H9 (cell line): Measurements from ENCODE around the gene DHCR7. TPM values are rescaled to one million over a fixed set of nuclear protein-coding genes. Genes with fewer than 3 reads are reported as not detected.

ENCODE experiments used
- DNase-seq: peaks from one replicate; pipeline ENCODE4 v3.0.0-alpha.2; 2017
- H2AFZ ChIP-seq: one replicate; pipeline ENCODE4 v1.6.1; 2013; ENCODE audit warnings: mild to moderate bottlenecking, low read length, control low read depth, moderate library complexity
- H2AK5ac ChIP-seq: 2 replicates; pipeline ENCODE4 v1.6.1; 2013; ENCODE audit warnings: low read length, control low read depth, mixed read lengths; ENCODE audit not compliant: insufficient read length
- H2BK120ac ChIP-seq: one replicate; pipeline ENCODE4 v1.6.1; 2013; ENCODE audit warnings: low read depth, mild to moderate bottlenecking, low read length, control low read depth, inconsistent platforms; ENCODE audit not compliant: poor library complexity, severe bottlenecking
- H2BK12ac ChIP-seq: 2 replicates; pipeline ENCODE4 v1.6.1; 2013; ENCODE audit warnings: low read length, control low read depth, mixed read lengths, low read depth; ENCODE audit not compliant: insufficient read length
- H2BK15ac ChIP-seq: 2 replicates; pipeline ENCODE4 v1.6.1; 2013; ENCODE audit warnings: low read depth, low read length, control low read depth
- H2BK20ac ChIP-seq: one replicate; pipeline ENCODE4 v1.6.1; 2013; ENCODE audit warnings: low read depth, mild to moderate bottlenecking, low read length, control low read depth, inconsistent platforms; ENCODE audit not compliant: poor library complexity, severe bottlenecking
- H2BK5ac ChIP-seq: 2 replicates; pipeline ENCODE4 v1.6.1; 2013; ENCODE audit warnings: low read length, control low read depth, mixed read lengths; ENCODE audit not compliant: insufficient read length
- H3K14ac ChIP-seq: 2 replicates; pipeline ENCODE4 v1.6.1; 2013; ENCODE audit warnings: low read length, control low read depth; ENCODE audit not compliant: insufficient read depth
- H3K18ac ChIP-seq: 2 replicates; pipeline ENCODE4 v1.6.1; 2013; ENCODE audit warnings: low read depth, mild to moderate bottlenecking, mixed read lengths, low read length, control low read depth; ENCODE audit not compliant: insufficient read length
- H3K23ac ChIP-seq: 2 replicates; pipeline ENCODE4 v1.6.1; 2013; ENCODE audit warnings: low read length, control low read depth, mixed read lengths, low read depth; ENCODE audit not compliant: insufficient read length
- H3K23me2 ChIP-seq: 2 replicates; pipeline ENCODE4 v1.6.1; 2013; ENCODE audit warnings: low read depth, mild to moderate bottlenecking, mixed read lengths, low read length, control low read depth; ENCODE audit not compliant: insufficient read length, poor library complexity, severe bottlenecking
- H3K27ac ChIP-seq: 2 replicates; pipeline ENCODE4 v1.5.1; 2013; ENCODE audit warnings: low read length, control low read depth, mixed read lengths, low read depth; ENCODE audit not compliant: insufficient read length
- H3K27me3 ChIP-seq: 2 replicates; pipeline ENCODE4 v1.6.1; 2013; ENCODE audit warnings: low read length, control low read depth, inconsistent platforms; ENCODE audit not compliant: insufficient read depth
- H3K4ac ChIP-seq: 2 replicates; pipeline ENCODE4 v1.6.1; 2013; ENCODE audit warnings: low read depth, mild to moderate bottlenecking, control low read depth, inconsistent platforms, low read length, moderate library complexity
- H3K4me1 ChIP-seq: 2 replicates; pipeline ENCODE4 v1.6.1; 2013; ENCODE audit warnings: low read length, control low read depth, inconsistent platforms; ENCODE audit not compliant: insufficient read depth
- H3K4me2 ChIP-seq: 2 replicates; pipeline ENCODE4 v1.6.1; 2013; ENCODE audit warnings: low read length, control low read depth, mixed read lengths; ENCODE audit not compliant: insufficient read length, insufficient read depth
- H3K56ac ChIP-seq: 2 replicates; pipeline ENCODE4 v1.6.1; 2013; ENCODE audit warnings: low read depth, mild to moderate bottlenecking, mixed read lengths, low read length, control low read depth; ENCODE audit not compliant: insufficient read length
- H3K79me1 ChIP-seq: 2 replicates; pipeline ENCODE4 v1.6.1; 2013; ENCODE audit warnings: low read depth, mild to moderate bottlenecking, moderate library complexity, low read length, control low read depth, inconsistent platforms; ENCODE audit not compliant: insufficient read depth, poor library complexity, severe bottlenecking
- H3K79me2 ChIP-seq: 2 replicates; pipeline ENCODE4 v1.6.1; 2013; ENCODE audit warnings: low read length, control low read depth, inconsistent platforms; ENCODE audit not compliant: insufficient read depth
- H3K9ac ChIP-seq: 2 replicates; pipeline ENCODE4 v1.6.1; 2013; ENCODE audit warnings: low read length, control low read depth, mixed read lengths; ENCODE audit not compliant: insufficient read length; ENCODE audit errors: extremely low read depth
- H3K9me3 ChIP-seq: one replicate; pipeline ENCODE4 v1.6.1; 2013; ENCODE audit warnings: low read depth, low read length, inconsistent platforms; ENCODE audit not compliant: control insufficient read depth
- H3T11ph ChIP-seq: one replicate; pipeline ENCODE4 v1.6.1; 2013; ENCODE audit warnings: mild to moderate bottlenecking, low read length, control low read depth, inconsistent platforms
- H4K20me1 ChIP-seq: one replicate; pipeline ENCODE4 v1.6.1; 2013; ENCODE audit not compliant: control insufficient read depth, insufficient read length, insufficient read depth
- H4K5ac ChIP-seq: 2 replicates; pipeline ENCODE4 v1.6.1; 2013; ENCODE audit warnings: low read depth, mild to moderate bottlenecking, mixed read lengths, low read length, control low read depth; ENCODE audit not compliant: insufficient read length
- H4K8ac ChIP-seq: replicated peaks from 2 replicates; pipeline ENCODE4 v1.6.1; 2013; ENCODE audit warnings: low read length, control low read depth, mixed read lengths, low read depth; ENCODE audit not compliant: insufficient read length
- H4K91ac ChIP-seq: 2 replicates; pipeline ENCODE4 v1.6.1; 2013; ENCODE audit warnings: low read depth, mild to moderate bottlenecking, moderate library complexity, mixed read lengths, low read length, control low read depth; ENCODE audit not compliant: insufficient read length
- H3K27ac Mint-ChIP-seq, 3 experiments: 2 replicates in 2 of 3; 3 replicates in 1 of 3; pipeline ENCODE4 v1.8.0; 2020 to 2021; ENCODE audit warnings: mixed read lengths in 3 of 3, mild to moderate bottlenecking in 1 of 3, moderate library complexity in 1 of 3
- H3K27me3 Mint-ChIP-seq: 2 replicates; pipeline ENCODE4 v1.8.0; 2021; ENCODE audit warnings: low read depth, mild to moderate bottlenecking, moderate library complexity, mixed read lengths
- H3K36me3 Mint-ChIP-seq, 3 experiments: 2 replicates in 2 of 3; 3 replicates in 1 of 3; pipeline ENCODE4 v1.8.0; 2020 to 2021; ENCODE audit warnings: low read depth in 3 of 3, mixed read lengths in 3 of 3; ENCODE audit not compliant: insufficient read depth in 1 of 3
- H3K4me1 Mint-ChIP-seq, 2 experiments: 2 replicates each; pipeline ENCODE4 v1.8.0; 2020; ENCODE audit warnings: mixed read lengths in 2 of 2
- H3K4me3 Mint-ChIP-seq, 2 experiments: 2 replicates in 1 of 2; 3 replicates in 1 of 2; pipeline ENCODE4 v1.8.0; 2020 to 2021; ENCODE audit warnings: mild to moderate bottlenecking in 2 of 2, mixed read lengths in 2 of 2, moderate library complexity in 1 of 2
- H3K9me3 Mint-ChIP-seq, 2 experiments: 2 replicates in 1 of 2; 3 replicates in 1 of 2; pipeline ENCODE4 v1.8.0; 2020; ENCODE audit warnings: mild to moderate bottlenecking in 2 of 2, mixed read lengths in 2 of 2, moderate library complexity in 1 of 2
- CTCF ChIP-seq: fragments of 200-600 bp; sonication (generic); conservative IDR thresholded peaks from 3 replicates; pipeline ENCODE4 v1.8.0; 2021; ENCODE audit warnings: antibody characterized with exemption, mild to moderate bottlenecking
- WGBS: extraction: QIAGEN DNeasy Blood & Tissue Kit; methylation state at CpG from one replicate; pipeline ENCODE4 v1.1.7; 2013; ENCODE audit warnings: missing lambda C conversion rate, low lambda C conversion rate, mixed read lengths; ENCODE audit not compliant: insufficient read length; ENCODE audit errors: extremely low coverage; 5-methylcytosine and 5-hydroxymethylcytosine counted together
- total RNA-seq: library from RNA; stranded (reverse); gene quantifications from 2 replicates; pipeline ENCODE4 v1.2.1, GENCODE V29; 2021

The DHCR7 gene
- total RNA-seq, 1 experiment from 2014 or later = 124 TPM

GRCh38 chr11:71435278-71435951, 12.8 kb downstream of the DHCR7 start:
- Histone ChIP-seq H3K79me2 (no peaks in the 10 kb centered on the region), H4K91ac (no peak overlapping the region), H3K4me2 (no peak overlapping the region), H2BK15ac (no peak overlapping the region), H3K18ac (no peak overlapping the region), H2AFZ (no peak overlapping the region), H3K9ac (no peak overlapping the region), H3K56ac (no peak overlapping the region), H3K4me1 (no peaks in the 10 kb centered on the region), H3K23ac (no peak overlapping the region), H2BK12ac (no peak overlapping the region), H2BK20ac (no peak overlapping the region), H3T11ph (no peak overlapping the region), H3K27me3 (no peaks in the 10 kb centered on the region), H3K23me2 (no peaks in the 10 kb centered on the region), H4K20me1 (no peaks in the 10 kb centered on the region), H2AK5ac (no peak overlapping the region), H2BK120ac (no peak overlapping the region), H3K14ac (no peak overlapping the region), H3K4ac (no peak overlapping the region), H3K27ac (no peak overlapping the region), H3K9me3 (no peaks in the 10 kb centered on the region), H4K8ac (no peak overlapping the region), H2BK5ac (no peak overlapping the region), H4K5ac (no peak overlapping the region), H3K79me1 (no peaks in the 10 kb centered on the region)
- DNase-seq = no peak
- H3K36me3 Mint-ChIP-seq = peaks cover 27 to 61% (median 54%) of the 10 kb centered on the region in 3 experiments
- no peak for TF ChIP-seq CTCF
- no peak overlapping the region for H3K27ac Mint-ChIP-seq
- H3K9me3 Mint-ChIP-seq = no peaks in the 10 kb centered on the region
- no CpG with 5 or more reads among the region's 39 CpGs for WGBS
- peaks cover 0 to 3% of the 10 kb centered on the region in 2 experiments; a peak in 1 of 4 replicates for H3K4me1 Mint-ChIP-seq
- H3K4me3 Mint-ChIP-seq = no peak overlapping the region
- H3K27me3 Mint-ChIP-seq = no peaks in the 10 kb centered on the region; the same call in 1 of the 2 replicates
